GM12878 (cell line): Measurements from ENCODE around the gene ERFL. TPM values are rescaled to one million over a fixed set of nuclear protein-coding genes. Genes with fewer than 3 reads are reported as not detected.
A peak's percentile ranks its signal among the peaks of the same experiment; 100 is the strongest.

Source experiments
- ATAC-seq: fragments of 200-7000 bp; cut with Tn5 transposase; 3 replicates; pipeline ENCODE4 v1.9.1; 2020; ENCODE audit warnings: mild to moderate bottlenecking, moderate library complexity
- BruUV-seq: library from RNA; stranded (reverse); fragments of 400-500 nt; replicated peaks from 2 replicates; lab custom pipeline; 2021; lab: Mats Ljungman, UMichigan
- CTCF ChIA-PET: fragments of 300-600 bp; sonication (Branson Sonifier 250); formaldehyde crosslinking; extraction: SDS; loops from one replicate; lab custom pipeline; 2021; ENCODE audit warnings: inconsistent platforms; lab: Yijun Ruan, JAX
- POLR2A ChIA-PET: fragments of 350-600 bp; formaldehyde crosslinking; extraction: SDS; loops from one replicate; lab custom pipeline; 2021; ENCODE audit warnings: inconsistent platforms; lab: Charles Lee
- RAD21 ChIA-PET: fragments of 300-600 bp; sonication (Branson Sonifier 250); formaldehyde crosslinking; loops from one replicate; lab custom pipeline; 2023; ENCODE audit warnings: antibody characterized with exemption; ENCODE audit not compliant: unreplicated experiment; lab: Charles Lee
- SMC1A ChIA-PET: fragments of 300-600 bp; sonication (Branson Sonifier 250); formaldehyde crosslinking; loops from one replicate; lab custom pipeline; 2023; ENCODE audit not compliant: unreplicated experiment, uncharacterized antibody; lab: Charles Lee
- DNase-seq: peaks from one replicate; pipeline ENCODE4 v3.0.0-alpha.2; 2011; ENCODE audit warnings: low read depth, low spot score
- FAIRE-seq: peaks from 3 replicates; lab custom pipeline; 2011; peaks lifted over from hg19 to GRCh38; lab: Jason Lieb, UNC
- H2AFZ ChIP-seq: 2 replicates; pipeline ENCODE4 v1.6.0; 2011; ENCODE audit warnings: low read depth, low read length, control low read depth; ENCODE audit not compliant: control insufficient read depth
- H3K27ac ChIP-seq: 2 replicates; pipeline ENCODE4 v1.5.1; 2011; ENCODE audit warnings: control low read depth; ENCODE audit not compliant: control insufficient read depth, insufficient read depth
- H3K27me3 ChIP-seq, 2 experiments: replicated peaks in 1 of 2; 2 replicates each; pipeline versions ENCODE4 v1.6.0 to v1.6.1; 2011; ENCODE audit warnings: low read length in 1 of 2; ENCODE audit not compliant: control insufficient read depth in 2 of 2, insufficient read depth in 2 of 2
- H3K36me3 ChIP-seq, 2 experiments: 2 replicates each; pipeline ENCODE4 v1.5.1; 2011; ENCODE audit warnings: low read length in 1 of 2; ENCODE audit not compliant: control insufficient read depth in 2 of 2, insufficient read depth in 2 of 2
- H3K4me1 ChIP-seq: 2 replicates; pipeline ENCODE4 v1.6.1; 2011; ENCODE audit warnings: mild to moderate bottlenecking, low read length, moderate library complexity, mixed read lengths; ENCODE audit not compliant: control insufficient read depth, insufficient read depth
- H3K4me2 ChIP-seq: 2 replicates; pipeline ENCODE4 v1.6.0; 2011; ENCODE audit warnings: control low read depth; ENCODE audit not compliant: control insufficient read depth, insufficient read depth
- H3K4me3 ChIP-seq: fragments of 200-600 bp; sonication (generic); 2 replicates; pipeline ENCODE4 v1.5.1; 2016
- H3K79me2 ChIP-seq: 2 replicates; pipeline ENCODE4 v1.6.0; 2011; ENCODE audit warnings: low read length; ENCODE audit not compliant: control insufficient read depth, insufficient read depth
- H3K9ac ChIP-seq: 2 replicates; pipeline ENCODE4 v1.8.0; 2011; ENCODE audit warnings: low read length, control low read depth, mixed read lengths; ENCODE audit not compliant: control insufficient read depth, insufficient read depth
- H3K9me3 ChIP-seq: replicated peaks from 3 replicates; pipeline ENCODE4 v1.5.1; 2011; ENCODE audit warnings: mild to moderate bottlenecking, low read length; ENCODE audit not compliant: control insufficient read depth, insufficient read depth
- H4K20me1 ChIP-seq: 2 replicates; pipeline ENCODE4 v1.6.0; 2011; ENCODE audit not compliant: control insufficient read depth, insufficient read depth
- BACH1 ChIP-seq: fragments of 450-650 bp; IDR thresholded peaks from 2 replicates; pipeline ENCODE4 v1.6.1; 2017; ENCODE audit warnings: mild to moderate bottlenecking, borderline replicate concordance
- DPF2 ChIP-seq: fragments of 450-650 bp; IDR thresholded peaks from 2 replicates; pipeline ENCODE4 v1.6.1; 2017; ENCODE audit warnings: mild to moderate bottlenecking
- EP300 ChIP-seq, 2 experiments: fragments of 150-350 bp in 1 of 2; IDR thresholded peaks; 2 replicates each; pipeline ENCODE4 v1.6.1; 2011 to 2012; ENCODE audit warnings: low read depth in 2 of 2, low read length in 2 of 2, borderline replicate concordance in 1 of 2, improper control_type of control experiment in 1 of 2, inconsistent platforms in 1 of 2; ENCODE audit not compliant: control insufficient read depth in 1 of 2
- GATAD2B ChIP-seq: fragments of 450-650 bp; conservative IDR thresholded peaks from 2 replicates; pipeline ENCODE4 v1.6.1; 2017; ENCODE audit warnings: low read depth, mild to moderate bottlenecking, moderate library complexity
- IKZF1 ChIP-seq: fragments of 450-650 bp; conservative IDR thresholded peaks from 2 replicates; pipeline ENCODE4 v1.6.1; 2017; ENCODE audit warnings: antibody characterized with exemption, mild to moderate bottlenecking
- LARP7 ChIP-seq: fragments of 450-650 bp; IDR thresholded peaks from 2 replicates; pipeline ENCODE4 v1.6.1; 2017; ENCODE audit warnings: mild to moderate bottlenecking
- PRDM15 ChIP-seq: fragments of 450-650 bp; formaldehyde crosslinking; IDR thresholded peaks from 2 replicates; pipeline ENCODE4 v1.4.0; 2020; ENCODE audit warnings: mild to moderate bottlenecking, moderate library complexity
- RAD51 ChIP-seq: fragments of 450-650 bp; IDR thresholded peaks from 2 replicates; pipeline ENCODE4 v1.6.1; 2016; ENCODE audit warnings: moderate library complexity, mild to moderate bottlenecking, inconsistent platforms
- RELA ChIP-seq: fragments of 450-650 bp; IDR thresholded peaks from 2 replicates; pipeline ENCODE4 v1.8.0; 2014; ENCODE audit warnings: borderline replicate concordance; ENCODE audit not compliant: partially characterized antibody
- REST ChIP-seq: IDR thresholded peaks from 2 replicates; pipeline ENCODE4 v1.6.1; 2012; ENCODE audit warnings: mild to moderate bottlenecking, low read depth, low read length
- SUPT20H ChIP-seq: IDR thresholded peaks from 2 replicates; pipeline ENCODE4 v1.6.1; 2011; ENCODE audit warnings: low read depth, mild to moderate bottlenecking, low read length, moderate library complexity, borderline replicate concordance; ENCODE audit not compliant: control insufficient read depth
- TBL1XR1 ChIP-seq: IDR thresholded peaks from 2 replicates; pipeline ENCODE4 v1.6.1; 2012; ENCODE audit warnings: low read depth, low read length, improper control_type of control experiment
- ZNF207 ChIP-seq: fragments of 450-650 bp; IDR thresholded peaks from 2 replicates; pipeline ENCODE4 v1.6.1; 2014; ENCODE audit warnings: antibody characterized with exemption, mild to moderate bottlenecking, borderline replicate concordance
- ZNF384 ChIP-seq: IDR thresholded peaks from 2 replicates; pipeline ENCODE4 v1.6.1; 2012; ENCODE audit warnings: low read depth, mild to moderate bottlenecking, low read length, improper control_type of control experiment, borderline replicate concordance
- WGBS: methylation state at CpG from one replicate; pipeline ENCODE4 v1.1.6; 2016; ENCODE audit warnings: low lambda C conversion rate; ENCODE audit not compliant: insufficient replicate concordance, insufficient coverage; ENCODE audit errors: missing lambda C conversion rate; 5-methylcytosine and 5-hydroxymethylcytosine counted together
- in situ Hi-C: fragments of 300-500 bp; cut with MboI; formaldehyde crosslinking; loops from 9 replicates; pipeline ENCODE4 v1.14.3; 2018; ENCODE audit warnings: mixed read lengths
- intact Hi-C: fragments of 100-400 bp; cut with micrococcal nuclease; formaldehyde crosslinking; loops from one replicate; pipeline ENCODE4 v1.14.2; 2022; ENCODE audit not compliant: unreplicated experiment
- polyA plus RNA-seq, 11 experiments: library from polyadenylated mRNA; depleted of rRNA in 4 of 11; unstranded in 6 of 11; stranded (reverse) in 5 of 11; fragments of >200 nt; fragmentation: Nextera tagmentation in 4 of 11; fragmentation: Illumina TruSeq in 1 of 11; extraction: Ambion mirVana in 4 of 11; extraction: Trizol in 1 of 11; gene quantifications; 1 replicate in 1 of 11; 2 replicates in 10 of 11; pipeline versions ENCODE4 v1.2.1 to v1.2.3, GENCODE V29; 2011 to 2016; ENCODE audit warnings: inconsistent platforms in 2 of 11, missing spikeins in 2 of 11, low read depth in 1 of 11
- total RNA-seq, 4 experiments: library from RNA; depleted of rRNA in 3 of 4; stranded (reverse); fragments of >200 nt in 3 of 4; fragmentation: Illumina TruSeq in 1 of 4; extraction: Trizol in 1 of 4; gene quantifications; 2 replicates each; pipeline versions ENCODE4 v1.2.1 to v1.2.3, GENCODE V29; 2013 to 2021

The ERFL gene
- total and polyA plus RNA-seq, 10 of the 15 experiments (the other 5 are each of a cell fraction or from before 2014, with no cell fraction given), result 0.04 to 0.10 (median 0.05) TPM; not detected in 7

DNA sequence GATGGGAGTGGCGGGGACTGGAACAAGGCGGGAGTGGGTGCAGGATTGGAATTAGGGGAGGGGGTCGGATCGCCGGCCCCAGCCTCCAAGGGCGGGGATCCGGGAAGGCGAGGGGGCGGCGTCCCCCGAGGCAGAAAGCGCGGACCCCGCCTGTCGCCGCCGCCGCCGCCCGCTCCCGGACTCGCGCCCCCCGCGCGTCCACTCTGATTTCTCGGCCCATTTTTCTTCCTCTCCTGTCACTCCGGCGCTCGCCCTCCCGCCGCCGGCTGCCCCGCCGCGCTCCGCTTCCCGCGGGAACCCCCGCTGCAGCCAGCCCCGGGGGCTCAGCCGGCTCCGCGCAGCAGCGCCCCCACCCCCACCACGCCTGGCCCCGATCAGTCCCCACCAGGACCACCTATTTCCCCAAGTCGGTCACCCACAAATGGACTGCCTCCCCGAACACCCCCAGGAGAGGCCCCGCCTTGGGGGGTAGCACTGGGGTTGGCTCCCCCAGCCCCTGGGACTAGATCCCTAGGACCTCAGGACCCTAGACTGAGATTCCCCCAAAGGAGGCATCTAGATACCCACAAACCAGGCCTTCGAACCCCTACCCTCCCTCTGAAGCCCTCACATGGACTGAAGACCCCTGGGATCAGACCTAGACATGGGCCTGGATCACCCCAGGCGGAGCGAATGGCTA, 12.6 kb upstream of the ERFL start:
- FAIRE-seq, result no peak
- ChIA-PET RAD21 (interaction anchor here (1.0 kb wide), 1 partner anchor 65 kb away, joined by 5 read pairs; no protein-coding TSS in a partner anchor), POLR2A (interaction anchor here (1.3 kb wide), 1 partner anchor 11 kb away, joined by 3 read pairs; no protein-coding TSS in a partner anchor), SMC1A (interaction anchor here (1.0 kb wide), 1 partner anchor 81 kb away, joined by 3 read pairs; the partner anchor contains the start of gene RPS19), CTCF (interaction anchor here (1.4 to 10.0 kb wide), 2 partner anchors 54 to 68 kb away, joined by 4 to 98 read pairs; no protein-coding TSS in a partner anchor)
- Histone ChIP-seq H3K4me2 (peak overlapping the region; percentile 86), H2AFZ (peak overlapping the region; percentile 67), H3K4me3 (peak overlapping the region; percentile 88; the same call in 1 of the 2 replicates), H3K9ac (peak overlapping the region; percentile 87), H3K27me3 (no peaks in the 10 kb centered on the region; a peak in 1 of 4 replicates), H3K9me3 (no peaks in the 10 kb centered on the region; the same call in 2 of the 3 replicates), H3K36me3 (no peaks in the 10 kb centered on the region), H3K79me2 (no peaks in the 10 kb centered on the region), H3K27ac (peak overlapping the region; percentile 73), H3K4me1 (peaks cover 35% of the 10 kb centered on the region), H4K20me1 (no peaks in the 10 kb centered on the region)
- DNase-seq, result no peak
- no peak for ATAC-seq
- TSS peak; percentile 78 for BruUV-seq
- in situ Hi-C loops, result loop anchor here (25.0 kb wide), 1 partner anchor 1821 kb away; the partner anchor contains the start of gene SMG9
- intact Hi-C loops, result no loop called here
- WGBS, result 16% methylated on average over 7 of the region's 53 CpGs
- TF ChIP-seq TBL1XR1, result no peak
- TF ChIP-seq DPF2, result peak; percentile 66
- peak; percentile 41; the same call in 1 of the 2 replicates for TF ChIP-seq LARP7
- TF ChIP-seq ZNF384, result no peak
- no peak for TF ChIP-seq REST
- peak; percentile 55; the same call in 1 of the 2 replicates for TF ChIP-seq GATAD2B
- no peak for TF ChIP-seq PRDM15
- TF ChIP-seq SUPT20H, result no peak
- no peak for TF ChIP-seq RELA
- TF ChIP-seq ZNF207, result no peak
- peak; percentile 60; the same call in 1 of the 2 replicates for TF ChIP-seq IKZF1
- TF ChIP-seq RAD51, result no peak
- peak; percentile 59; the same call in 1 of the 2 replicates for TF ChIP-seq BACH1
- no peak for TF ChIP-seq EP300 (IDR thresholded peaks at IDR 0.05; ENCODE audit: borderline replicate concordance in 1 of 2, control insufficient read depth in 1 of 2, low read depth in 2 of 2, low read length in 2 of 2)
